Endothelial cell of umbilical vein (primary cell): ENCODE data around the gene CCDC197. TPM values are rescaled to one million over a fixed set of nuclear protein-coding genes. Genes with fewer than 3 reads are reported as not detected.

Experiments used
- BruUV-seq: library from RNA; stranded (reverse); fragments of 400-500 nt; replicated peaks from 2 replicates; lab custom pipeline; 2021; lab: Mats Ljungman, UMichigan
- CTCF ChIA-PET: fragments of 300-600, 350-600 bp; sonication (Branson Sonifier 250); formaldehyde crosslinking; loops from one replicate; lab custom pipeline; 2021; ENCODE audit warnings: antibody characterized with exemption, inconsistent platforms; lab: Charles Lee
- POLR2A ChIA-PET: fragments of 300-600, 350-600 bp; sonication (Branson Sonifier 250); formaldehyde crosslinking; loops from one replicate; lab custom pipeline; 2021; ENCODE audit warnings: antibody characterized with exemption, inconsistent platforms; lab: Charles Lee
- DNase-seq: peaks from one replicate; pipeline ENCODE4 v3.0.0-alpha.2; 2011; ENCODE audit warnings: low read depth, low spot score
- FAIRE-seq: peaks from 2 replicates; lab custom pipeline; 2011; peaks lifted over from hg19 to GRCh38; lab: Jason Lieb, UNC
- H2AFZ ChIP-seq: 2 replicates; pipeline ENCODE4 v1.6.0; 2012; ENCODE audit warnings: low read depth, low read length, control low read depth, inconsistent platforms
- H3K27ac ChIP-seq: 2 replicates; pipeline ENCODE4 v1.5.1; 2011; ENCODE audit warnings: low read depth, mild to moderate bottlenecking, control low read depth, low read length, moderate library complexity; ENCODE audit not compliant: insufficient read depth
- H3K27me3 ChIP-seq, 2 experiments: 2 replicates each; pipeline versions ENCODE4 v1.6.0 to v1.6.1; 2011; ENCODE audit warnings: low read length in 2 of 2, mixed read lengths in 1 of 2; ENCODE audit not compliant: control insufficient read depth in 2 of 2, insufficient read depth in 2 of 2
- H3K36me3 ChIP-seq, 2 experiments: 2 replicates in 1 of 2; 3 replicates in 1 of 2; pipeline ENCODE4 v1.5.1; 2011; ENCODE audit warnings: low read length in 2 of 2, mild to moderate bottlenecking in 1 of 2, moderate library complexity in 1 of 2; ENCODE audit not compliant: control insufficient read depth in 2 of 2, insufficient read depth in 2 of 2; ENCODE audit errors: extremely low read depth in 1 of 2
- H3K4me1 ChIP-seq: 3 replicates; pipeline ENCODE4 v1.5.1; 2011; ENCODE audit warnings: mild to moderate bottlenecking, low read length; ENCODE audit not compliant: control insufficient read depth, insufficient read depth; ENCODE audit errors: extremely low read depth
- H3K4me2 ChIP-seq: 2 replicates; pipeline ENCODE4 v1.6.1; 2011; ENCODE audit warnings: low read length, control low read depth, mixed read lengths; ENCODE audit not compliant: insufficient read depth
- H3K4me3 ChIP-seq, 3 experiments: fragments of 200-600 bp in 1 of 3; sonication (generic), shearing (Covaris generic) in 1 of 3; replicated peaks in 1 of 3; 2 replicates each; pipeline ENCODE4 v1.5.1; 2011 to 2016; ENCODE audit warnings: control low read depth in 3 of 3, low read length in 3 of 3, mild to moderate bottlenecking in 2 of 3, inconsistent platforms in 1 of 3, low read depth in 1 of 3, moderate library complexity in 1 of 3; ENCODE audit not compliant: insufficient read depth in 1 of 3
- H3K79me2 ChIP-seq: 2 replicates; pipeline ENCODE4 v1.6.0; 2012; ENCODE audit warnings: low read length, inconsistent platforms; ENCODE audit not compliant: control insufficient read depth, insufficient read depth
- H3K9ac ChIP-seq: replicated peaks from 2 replicates; pipeline ENCODE3; 2011; ENCODE audit warnings: low read length, control low read depth; ENCODE audit not compliant: insufficient read depth; ENCODE audit errors: extremely low read depth
- H3K9me1 ChIP-seq: replicated peaks from 3 replicates; pipeline ENCODE4 v1.6.0; 2011; ENCODE audit warnings: mild to moderate bottlenecking, low read length; ENCODE audit not compliant: control insufficient read depth, insufficient read depth; ENCODE audit errors: extremely low read depth
- H3K9me3 ChIP-seq: replicated peaks from 2 replicates; pipeline ENCODE4 v1.5.1; 2012; ENCODE audit warnings: low read length, inconsistent platforms; ENCODE audit not compliant: control insufficient read depth, insufficient read depth
- H4K20me1 ChIP-seq: replicated peaks from 2 replicates; pipeline ENCODE3; 2011; ENCODE audit warnings: mild to moderate bottlenecking, low read length; ENCODE audit not compliant: control insufficient read depth, insufficient read depth; ENCODE audit errors: extremely low read depth
- CTCF ChIP-seq, 2 donors: IDR thresholded peaks; 1 replicate in 1 of 2; 2 replicates in 1 of 2; pipeline ENCODE4 v1.5.1; 2011; ENCODE audit warnings: low read length in 2 of 2, mild to moderate bottlenecking in 2 of 2, moderate library complexity in 2 of 2, control low read depth in 1 of 2, inconsistent platforms in 1 of 2, low read depth in 1 of 2; ENCODE audit not compliant: insufficient read depth in 1 of 2; ENCODE audit errors: extremely low read depth in 1 of 2
- EZH2 ChIP-seq: IDR thresholded peaks from 2 replicates; pipeline ENCODE4 v1.6.1; 2012; ENCODE audit warnings: borderline replicate concordance, low read depth, mild to moderate bottlenecking, moderate library complexity, low read length, inconsistent platforms; ENCODE audit not compliant: severe bottlenecking
- FOS ChIP-seq: IDR thresholded peaks from 2 replicates; pipeline ENCODE4 v1.6.1; 2011; ENCODE audit warnings: mild to moderate bottlenecking, low read length, moderate library complexity, borderline replicate concordance; ENCODE audit not compliant: insufficient read depth
- GATA2 ChIP-seq: IDR thresholded peaks from 2 replicates; pipeline ENCODE4 v1.7.0; 2011; ENCODE audit warnings: low read depth, mild to moderate bottlenecking, moderate library complexity, mixed read lengths, low read length; ENCODE audit not compliant: insufficient read length, insufficient read depth
- JUN ChIP-seq: IDR thresholded peaks from 2 replicates; pipeline ENCODE4 v1.6.1; 2011; ENCODE audit warnings: borderline replicate concordance, low read depth; ENCODE audit not compliant: insufficient read length, insufficient read depth
- MAX ChIP-seq: IDR thresholded peaks from 2 replicates; pipeline ENCODE4 v1.6.1; 2011; ENCODE audit not compliant: insufficient read depth, insufficient read length
- MYC ChIP-seq: IDR thresholded peaks from one replicate; pipeline ENCODE4 v1.6.1; 2011; ENCODE audit warnings: mild to moderate bottlenecking, low read depth, low read length
- POLR2A ChIP-seq: IDR thresholded peaks from 2 replicates; pipeline ENCODE4 v1.6.1; 2012; ENCODE audit warnings: low read depth, mild to moderate bottlenecking, control low read depth, low read length
- POLR2AphosphoS5 ChIP-seq: IDR thresholded peaks from 2 replicates; pipeline ENCODE4 v1.6.1; 2012; ENCODE audit warnings: low read depth, mild to moderate bottlenecking, control low read depth, low read length, moderate library complexity; ENCODE audit not compliant: insufficient read depth
- dilution Hi-C: fragments of 300-500 bp; cut with MboI; formaldehyde crosslinking; loops from one replicate; pipeline ENCODE4 v1.15.0; 2019; ENCODE audit warnings: low sequenced_read_pairs; ENCODE audit not compliant: extremely low pct_ligation_motif_present
- intact Hi-C: fragments of 100-400 bp; cut with micrococcal nuclease; formaldehyde crosslinking; loops from one replicate; pipeline ENCODE4 v1.10.0; 2022
- polyA plus RNA-seq, 4 experiments: library from polyadenylated mRNA; depleted of rRNA in 3 of 4; stranded (reverse) in 3 of 4; unstranded in 1 of 4; fragments of >200 nt; gene quantifications; 2 replicates each; pipeline versions ENCODE4 v1.2.1 to v1.2.3, GENCODE V29; 2011 to 2012; ENCODE audit warnings: missing spikeins in 1 of 4
- total RNA-seq: library from RNA; stranded (reverse); gene quantifications from 2 replicates; pipeline ENCODE4 v1.2.3, GENCODE V29; 2021

Gene CCDC197
- total and polyA plus RNA-seq, 2 donors (not counting 3 experiments of a cell fraction or from before 2014, with no cell fraction given): not detected

DNA sequence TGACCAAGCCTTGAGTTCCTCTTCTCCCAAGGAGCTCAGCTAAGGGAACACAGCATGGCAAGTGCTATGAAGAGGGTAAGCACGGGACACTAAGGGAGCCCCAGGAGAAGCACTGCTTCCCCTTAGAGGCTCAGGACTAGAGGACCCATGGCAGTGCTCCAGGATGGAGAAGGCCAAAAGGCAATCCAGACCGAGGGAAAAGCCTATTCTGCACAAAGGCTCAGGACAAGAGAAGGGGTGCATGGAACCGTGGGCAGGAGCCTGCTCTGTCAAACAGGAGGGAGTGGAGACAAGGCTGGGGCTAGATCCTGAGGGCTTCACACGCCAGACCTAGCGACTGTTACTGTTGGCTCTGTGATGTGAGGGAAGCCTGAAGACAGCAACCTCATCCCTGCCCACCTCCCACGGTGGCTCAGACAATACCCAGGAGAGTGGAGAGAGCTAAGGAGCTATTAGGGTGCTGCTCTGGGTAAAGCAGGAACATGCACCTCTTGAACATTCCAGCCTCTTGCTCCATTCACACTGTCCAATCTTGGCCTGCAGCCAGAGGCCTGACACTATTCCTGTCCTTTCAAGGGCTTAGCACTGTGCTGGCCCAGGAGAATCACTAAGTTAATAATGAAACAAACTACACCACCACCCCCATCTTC, 53.3 kb downstream of the CCDC197 start:
- Histone ChIP-seq H3K27me3 (no peaks in the 10 kb centered on the region), H3K4me2 (no peak overlapping the region), H3K79me2 (no peaks in the 10 kb centered on the region), H3K27ac (no peak overlapping the region), H3K9me1 (no peaks in the 10 kb centered on the region), H3K9ac (no peak overlapping the region), H3K4me1 (peaks cover 3% of the 10 kb centered on the region), H3K36me3 (peaks cover 13 to 33% of the 10 kb centered on the region in 2 experiments), H3K4me3 (no peak overlapping the region), H3K9me3 (no peaks in the 10 kb centered on the region), H2AFZ (no peak overlapping the region), H4K20me1 (no peaks in the 10 kb centered on the region)
- dilution Hi-C loops (no loop called here), intact Hi-C loops (no loop called here)
- FAIRE-seq: no peak
- POLR2A ChIA-PET: no interaction called here
- no peak for DNase-seq
- no TSS peak for BruUV-seq
- no peak for TF ChIP-seq MYC
- TF ChIP-seq JUN: no peak
- TF ChIP-seq CTCF (IDR thresholded peaks at IDR 0.05; ENCODE audit: extremely low read depth in 1 of 2, insufficient read depth in 1 of 2, low read depth in 1 of 2, low read length in 2 of 2): no peak
- no peak for TF ChIP-seq MAX
- no peak for TF ChIP-seq FOS
- no peak for TF ChIP-seq POLR2A
- TF ChIP-seq GATA2: no peak
- TF ChIP-seq EZH2: no peak
- no peak for TF ChIP-seq POLR2AphosphoS5
- CTCF ChIA-PET: interaction anchor here (1.8 to 7.6 kb wide), 6 partner anchors 14 to 111 kb away, joined by 4 to 133 read pairs (median 18); no protein-coding TSS in a partner anchor
